Gastroesophageal sphincter (tissue), 3 donors: Measurements from ENCODE around the gene DDRGK1.

Experiments used
- EP300 ChIP-seq: sonication (generic); formaldehyde crosslinking; IDR thresholded peaks from one replicate; pipeline ENCODE4 v1.6.1; 2017; ENCODE audit warnings: antibody characterized with exemption, mild to moderate bottlenecking
- POLR2A ChIP-seq, 2 donors: fragments of 450-650 bp; IDR thresholded peaks; one replicate each; pipeline ENCODE4 v1.6.1; 2017; ENCODE audit warnings: antibody characterized with exemption in 2 of 2, mild to moderate bottlenecking in 2 of 2, moderate library complexity in 1 of 2
- POLR2AphosphoS5 ChIP-seq: sonication (generic); formaldehyde crosslinking; IDR thresholded peaks from one replicate; pipeline ENCODE4 v1.6.1; 2017; ENCODE audit warnings: antibody characterized with exemption
- TF ChIP-seq, protein P1 (sequence below), 4 experiments: fragments of 200-600 bp in 2 of 4; fragments of 450-650 bp in 2 of 4; sonication (generic) in 1 of 4; IDR thresholded peaks; one replicate each; pipeline ENCODE4 v1.5.1; 2017 to 2019; ENCODE audit warnings: antibody characterized with exemption in 4 of 4, mild to moderate bottlenecking in 2 of 4, moderate library complexity in 2 of 4

DNA sequence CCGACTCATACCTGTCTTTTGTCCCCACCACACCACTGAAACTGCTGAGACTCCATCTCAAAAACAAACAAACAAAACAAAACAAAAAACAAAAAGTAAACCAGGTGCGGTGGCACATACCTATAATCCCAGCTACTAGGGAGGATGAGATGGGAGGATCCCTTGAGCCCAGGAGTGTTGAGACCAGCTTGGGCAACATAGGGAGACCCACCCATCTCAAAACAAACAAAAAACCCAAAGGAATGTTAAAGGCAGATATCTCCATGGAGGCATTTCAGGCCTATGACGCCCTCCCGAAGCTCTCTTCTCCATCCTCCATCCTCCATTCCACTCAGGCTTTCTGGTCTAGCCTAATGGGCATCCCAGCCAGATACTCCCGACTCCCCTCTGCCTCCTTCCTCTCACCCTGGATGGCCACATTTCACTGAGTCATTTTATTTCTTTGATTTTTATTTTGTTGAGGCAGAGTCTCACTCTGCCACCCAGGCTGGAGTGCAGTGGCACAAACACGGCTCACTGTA, 37.8 kb upstream of the DDRGK1 start:
- TF ChIP-seq, protein P1, sequence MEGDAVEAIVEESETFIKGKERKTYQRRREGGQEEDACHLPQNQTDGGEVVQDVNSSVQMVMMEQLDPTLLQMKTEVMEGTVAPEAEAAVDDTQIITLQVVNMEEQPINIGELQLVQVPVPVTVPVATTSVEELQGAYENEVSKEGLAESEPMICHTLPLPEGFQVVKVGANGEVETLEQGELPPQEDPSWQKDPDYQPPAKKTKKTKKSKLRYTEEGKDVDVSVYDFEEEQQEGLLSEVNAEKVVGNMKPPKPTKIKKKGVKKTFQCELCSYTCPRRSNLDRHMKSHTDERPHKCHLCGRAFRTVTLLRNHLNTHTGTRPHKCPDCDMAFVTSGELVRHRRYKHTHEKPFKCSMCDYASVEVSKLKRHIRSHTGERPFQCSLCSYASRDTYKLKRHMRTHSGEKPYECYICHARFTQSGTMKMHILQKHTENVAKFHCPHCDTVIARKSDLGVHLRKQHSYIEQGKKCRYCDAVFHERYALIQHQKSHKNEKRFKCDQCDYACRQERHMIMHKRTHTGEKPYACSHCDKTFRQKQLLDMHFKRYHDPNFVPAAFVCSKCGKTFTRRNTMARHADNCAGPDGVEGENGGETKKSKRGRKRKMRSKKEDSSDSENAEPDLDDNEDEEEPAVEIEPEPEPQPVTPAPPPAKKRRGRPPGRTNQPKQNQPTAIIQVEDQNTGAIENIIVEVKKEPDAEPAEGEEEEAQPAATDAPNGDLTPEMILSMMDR (IDR thresholded peaks at IDR 0.05), result no peak
- TF ChIP-seq POLR2A (IDR thresholded peaks at IDR 0.05) (no peak), POLR2AphosphoS5 (no peak), EP300 (no peak)
